WTC11 (cell line): ENCODE data around the gene USP15.

Experiments used
- CTCF ChIP-seq: fragments of 200-600 bp; IDR thresholded peaks from 2 replicates; pipeline ENCODE4 v1.8.0; 2022; ENCODE audit warnings: antibody characterized with exemption
- ELF4 ChIP-seq: sonication (generic); formaldehyde crosslinking; IDR thresholded peaks from 2 replicates; pipeline ENCODE4 v1.8.1; 2022; ENCODE audit warnings: low read depth, mild to moderate bottlenecking, moderate library complexity, missing genetic modification reagents
- ERG ChIP-seq: fragments of 250-450 bp; sonication (Bioruptor Pico); IDR thresholded peaks from 2 replicates; pipeline ENCODE4 v1.8.0; 2021; ENCODE audit warnings: mild to moderate bottlenecking
- GRHL2 ChIP-seq: fragments of 250-450 bp; sonication (Bioruptor Pico); IDR thresholded peaks from 2 replicates; pipeline ENCODE4 v1.8.0; 2022; ENCODE audit warnings: mild to moderate bottlenecking, moderate library complexity; ENCODE audit not compliant: insufficient replicate concordance, severe bottlenecking
- SP1 ChIP-seq: sonication (generic); formaldehyde crosslinking; conservative IDR thresholded peaks from 2 replicates; pipeline ENCODE4 v1.8.1; 2022; ENCODE audit warnings: missing genetic modification reagents
- ZBTB43 ChIP-seq: sonication (generic); formaldehyde crosslinking; IDR thresholded peaks from 2 replicates; pipeline ENCODE4 v1.8.1; 2023; ENCODE audit warnings: mild to moderate bottlenecking, missing genetic modification reagents
- ZNF317 ChIP-seq: sonication (generic); formaldehyde crosslinking; IDR thresholded peaks from 2 replicates; pipeline ENCODE4 v1.8.1; 2023; ENCODE audit warnings: low read depth, mild to moderate bottlenecking, moderate library complexity, missing genetic modification reagents, borderline replicate concordance
- ZNF512 ChIP-seq: sonication (generic); formaldehyde crosslinking; IDR thresholded peaks from 2 replicates; pipeline ENCODE4 v1.8.1; 2022; ENCODE audit warnings: missing genetic modification reagents, borderline replicate concordance
- ZNF532 ChIP-seq: fragments of 250-450 bp; sonication (Bioruptor Pico); IDR thresholded peaks from 2 replicates; pipeline ENCODE4 v1.9.0; 2021; ENCODE audit warnings: mild to moderate bottlenecking, borderline replicate concordance

GRCh38 chr12:62272936-62273552 is 12.8 kb downstream of the USP15 start:
- TF ChIP-seq ZNF532 (CRISPR knock-in tag) (no peak), ELF4 (CRISPR knock-in tag) (no peak), CTCF (no peak), ZNF512 (CRISPR knock-in tag) (no peak), ZBTB43 (CRISPR knock-in tag) (no peak), GRHL2 (CRISPR knock-in tag) (no peak), SP1 (CRISPR knock-in tag) (no peak), ZNF317 (CRISPR knock-in tag) (no peak), ERG (CRISPR knock-in tag) (no peak)
